CD4-positive, alpha-beta T cell treated with Interleukin-1 beta for 1 hour (primary cell): ENCODE results near the gene CFH.
"Not testable (repeated sequence)": the region's sequence is repeated elsewhere in the genome, so short reads cannot be mapped to it uniquely, and the experiment has no call there.

Source experiments
- DNase-seq, 2 donors: peaks; one replicate each; pipeline ENCODE4 v3.0.0-alpha.2; 2020 to 2022

CFH gene

GRCh38 chr1:196669693-196670092 lies 17.9 kb downstream of the CFH start:
- DNase-seq, result no peak

GRCh38 chr1:196674908-196675307 lies 23.1 kb downstream of the CFH start:
- no peak for DNase-seq

- DNase-seq, result no peak
These were observed 26.1 kb downstream of the CFH start for GRCh38 chr1:196677781-196678509.

GRCh38 chr1:196678510-196678884 lies 26.7 kb downstream of the CFH start:
- DNase-seq, result no peak

- no peak for DNase-seq
These were observed 28.3 kb downstream of the CFH start for GRCh38 chr1:196680107-196680506.

GRCh38 chr1:196684476-196684875 lies 32.6 kb downstream of the CFH start:
- DNase-seq, result no peak

- DNase-seq, result no peak
These were observed 33.7 kb downstream of the CFH start for GRCh38 chr1:196685506-196685905.

- DNase-seq, result no peak
These were observed 37.2 kb downstream of the CFH start for GRCh38 chr1:196689001-196689400.

- DNase-seq, result no peak
These were observed 38.7 kb downstream of the CFH start for GRCh38 chr1:196690582-196690981.

GRCh38 chr1:196698993-196699392 lies 47.1 kb downstream of the CFH start:
- no peak for DNase-seq

- no peak for DNase-seq
These were observed 49.3 kb downstream of the CFH start for GRCh38 chr1:196701144-196701543.

- not testable (repeated sequence) for DNase-seq
These were observed 58.0 kb downstream of the CFH start for GRCh38 chr1:196709892-196710291.

- no peak for DNase-seq
These were observed 66.0 kb downstream of the CFH start for GRCh38 chr1:196717868-196718267.

- DNase-seq, result peak; percentile 20 to 50
These were observed 71.7 kb downstream of the CFH start for GRCh38 chr1:196723325-196724185.

- no peak for DNase-seq
These were observed 80.7 kb downstream of the CFH start for GRCh38 chr1:196732526-196732925.

GRCh38 chr1:196733091-196733970 lies 81.5 kb downstream of the CFH start:
- DNase-seq, result no peak

- DNase-seq, result no peak
These were observed 82.2 kb downstream of the CFH start for GRCh38 chr1:196734006-196734405.

GRCh38 chr1:196734460-196734859 lies 82.6 kb downstream of the CFH start:
- no peak for DNase-seq

GRCh38 chr1:196738730-196739129 lies 86.9 kb downstream of the CFH start:
- no peak for DNase-seq

- DNase-seq, result not testable (repeated sequence)
These were observed 91.4 kb downstream of the CFH start for GRCh38 chr1:196743244-196743643.

- DNase-seq, result not testable (repeated sequence)
These were observed 113.3 kb downstream of the CFH start for GRCh38 chr1:196765019-196765740.

GRCh38 chr1:196769823-196770222 lies 118.0 kb downstream of the CFH start:
- not testable (repeated sequence) for DNase-seq
